ENCODE data around the gene MORN3.
"Not testable (repeated sequence)": the region's sequence is repeated elsewhere in the genome, so short reads cannot be mapped to it uniquely, and the experiment has no call there.

The MORN3 gene

DNA sequence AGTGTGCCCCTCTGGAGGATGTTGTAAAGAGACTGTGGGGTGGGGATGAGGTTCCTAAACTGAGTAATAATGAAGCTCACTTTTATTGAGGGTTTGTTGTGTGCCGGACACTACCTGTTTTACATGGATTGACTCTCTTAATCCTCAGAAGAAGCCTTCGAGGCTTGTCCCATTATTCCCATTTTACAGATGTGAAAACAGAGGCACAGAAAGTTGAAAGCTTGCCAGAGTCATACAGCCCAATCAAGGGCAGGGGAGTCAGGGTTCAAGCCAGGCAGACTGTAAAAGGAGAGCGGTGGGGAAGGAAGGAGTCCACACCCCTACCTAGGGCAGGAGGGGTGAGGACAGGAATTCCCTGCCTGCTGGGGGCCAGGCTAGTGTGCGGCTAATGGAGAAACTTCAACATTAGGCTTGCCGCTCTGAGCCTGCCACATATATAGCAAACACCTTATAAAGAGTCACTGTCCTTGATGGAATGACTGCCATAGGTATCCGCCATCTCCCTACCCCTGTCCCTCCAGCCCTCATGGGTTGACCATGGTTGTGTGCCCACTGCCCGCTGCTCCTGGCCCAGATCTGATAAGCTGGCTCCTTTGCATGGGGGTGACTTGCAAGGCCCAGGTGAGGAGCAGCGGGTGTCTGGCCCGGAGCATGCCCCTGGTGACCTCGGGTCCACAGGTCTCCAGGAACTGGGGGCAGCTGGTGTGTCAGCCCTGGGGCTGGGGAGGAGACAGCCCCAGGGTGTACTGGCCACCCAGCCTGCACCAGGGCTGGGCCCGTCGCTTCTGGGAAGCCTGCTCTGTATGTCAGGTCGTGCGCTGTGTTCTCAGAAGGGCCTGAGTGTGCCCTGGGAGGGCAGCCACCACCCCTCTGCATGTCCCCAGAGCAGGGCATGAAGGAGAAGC, 30.9 kb downstream of the MORN3 start:
- no peak for DNase-seq (ENCODE audit: low read depth in 2 of 2)

DNA sequence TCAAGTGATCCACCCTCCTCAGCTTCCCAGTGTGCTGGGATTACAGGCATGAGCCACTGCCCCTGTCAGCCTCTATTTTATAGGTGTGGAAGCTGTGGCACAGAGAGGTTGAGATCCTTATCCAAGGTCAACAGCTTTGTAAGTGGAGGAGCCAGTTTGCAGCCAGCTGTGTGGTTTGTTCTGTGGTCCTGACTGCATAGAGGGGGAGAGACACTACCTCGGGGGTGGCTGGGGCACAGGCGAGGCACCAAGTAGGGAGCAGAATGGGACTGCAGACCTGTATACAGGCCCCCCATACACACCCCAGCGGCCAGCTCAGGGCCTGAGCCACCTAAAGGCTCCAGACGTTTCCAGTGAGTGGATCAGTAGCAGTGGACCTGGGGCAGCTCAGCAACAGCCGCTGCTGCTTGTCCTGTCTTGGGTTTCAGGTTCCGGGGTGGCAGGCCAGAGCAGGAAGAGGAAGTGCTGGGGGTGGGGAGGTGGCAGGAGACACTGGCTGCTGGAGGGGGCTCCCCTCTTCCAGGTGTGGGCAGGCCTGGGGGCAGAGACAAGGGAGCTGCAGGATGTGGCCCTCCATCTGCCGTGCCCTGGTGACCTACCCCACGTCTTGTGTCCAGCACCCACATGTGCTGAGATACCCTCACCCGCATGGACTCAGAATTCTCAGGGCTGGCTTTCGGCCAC, 32.1 kb downstream of the MORN3 start:
- DNase-seq (ENCODE audit: low read depth in 2 of 2): no peak

DNA sequence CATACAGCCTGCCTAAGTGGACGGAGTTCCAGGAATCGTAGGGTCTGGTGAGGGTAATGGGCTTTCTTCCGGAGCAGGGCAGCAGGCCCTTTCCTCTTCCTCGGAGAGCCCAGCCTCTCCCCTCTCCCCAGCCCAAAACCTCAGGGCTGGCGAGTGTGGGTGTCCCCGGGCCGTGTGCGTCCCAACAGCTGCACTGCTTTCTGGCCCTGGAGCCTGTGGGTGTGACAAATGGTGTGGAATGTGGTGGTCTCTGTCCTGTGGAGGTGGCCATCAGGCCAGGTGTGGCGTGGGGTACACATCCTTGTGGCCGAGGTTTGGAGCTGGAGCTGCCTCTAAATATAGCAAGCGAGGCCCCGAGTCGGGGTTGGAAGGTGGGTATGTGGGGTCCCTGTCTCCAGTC, 34.6 kb downstream of the MORN3 start:
- DNase-seq (ENCODE audit: low read depth in 2 of 2): no peak

DNA sequence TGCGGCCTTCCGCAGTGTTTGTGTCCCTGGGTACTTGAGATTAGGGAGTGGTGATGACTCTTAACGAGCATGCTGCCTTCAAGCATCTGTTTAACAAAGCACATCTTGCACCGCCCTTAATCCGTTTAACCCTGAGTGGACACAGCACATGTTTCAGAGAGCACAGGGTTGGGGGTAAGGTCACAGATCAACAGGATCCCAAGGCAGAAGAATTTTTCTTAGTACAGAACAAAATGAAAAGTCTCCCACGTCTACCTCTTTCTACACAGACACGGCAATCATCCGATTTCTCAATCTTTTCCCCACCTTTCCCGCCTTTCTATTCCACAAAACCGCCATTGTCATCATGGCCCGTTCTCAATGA, 35.6 kb downstream of the MORN3 start:
- not testable (repeated sequence) for DNase-seq (ENCODE audit: low read depth in 2 of 2)

DNA sequence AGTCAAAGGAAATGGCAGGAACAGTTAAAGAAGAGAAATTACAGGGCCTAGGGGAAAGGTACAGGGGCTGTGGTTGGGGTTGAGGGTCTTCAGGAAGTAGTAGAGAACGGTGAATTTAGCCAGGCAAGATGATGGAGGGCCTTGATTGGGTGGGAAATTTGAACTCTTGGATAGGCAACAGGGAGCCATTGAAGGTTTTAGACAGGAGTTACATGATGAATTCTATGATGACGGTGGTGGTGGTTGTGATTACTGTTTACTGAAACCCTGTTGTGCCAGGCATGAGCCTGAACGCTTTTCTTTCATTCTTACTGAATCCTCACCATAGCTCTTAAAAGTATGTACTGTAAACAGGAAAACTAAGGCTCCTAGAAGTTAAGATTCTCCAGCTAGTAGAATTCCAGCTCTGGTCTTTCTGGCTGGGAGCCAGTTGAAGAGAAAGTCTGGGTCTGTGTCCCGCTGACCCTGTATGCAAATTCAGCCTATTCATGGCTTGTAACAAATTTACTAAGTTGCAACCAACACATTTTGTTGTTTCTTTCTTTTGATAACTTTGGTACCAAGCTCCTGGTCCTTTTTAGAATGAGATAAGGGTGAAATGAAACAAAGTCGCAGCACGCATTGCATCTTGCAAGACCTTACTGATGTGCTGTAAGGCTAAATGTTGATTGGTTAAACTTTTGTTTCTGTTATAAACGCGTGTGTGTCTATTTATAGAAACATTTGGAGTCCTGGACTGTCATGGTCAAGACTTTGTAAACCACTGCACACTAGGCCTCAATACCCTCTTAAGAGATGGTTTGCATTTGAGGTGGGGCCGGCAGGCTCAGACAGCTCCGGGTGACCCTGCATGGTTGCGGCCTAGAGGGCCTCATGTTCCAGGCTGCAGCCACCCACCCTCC, 37.1 kb downstream of the MORN3 start:
- DNase-seq (ENCODE audit: low read depth in 2 of 2): no peak

DNA sequence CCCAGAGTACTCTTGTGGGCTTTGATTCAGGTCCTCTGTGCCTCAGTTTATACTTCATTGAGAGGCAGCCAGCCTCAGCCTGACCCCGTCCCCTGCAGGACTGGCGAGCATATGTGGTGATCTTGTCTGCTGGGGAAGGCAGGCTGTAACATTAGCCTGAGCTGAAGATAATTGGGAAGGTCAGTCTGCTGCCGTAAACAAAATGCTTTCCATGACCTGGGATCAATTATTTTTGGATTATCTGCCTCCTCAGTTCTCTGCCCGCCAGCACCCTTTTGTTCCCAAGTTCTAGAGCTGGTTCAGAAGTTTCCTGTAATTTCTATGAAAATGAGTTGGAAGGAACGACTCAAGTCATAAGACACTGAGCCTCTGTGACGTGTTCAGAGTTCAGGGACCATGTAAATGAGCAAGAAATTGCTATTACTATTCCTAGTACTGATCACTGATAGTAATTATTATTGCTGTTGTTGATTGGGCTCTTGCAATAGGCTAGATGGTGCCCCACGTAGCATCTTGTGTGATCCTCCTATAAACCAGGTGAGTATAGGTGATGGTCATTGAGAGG, 38.6 kb downstream of the MORN3 start:
- DNase-seq (ENCODE audit: low read depth in 2 of 2): no peak

DNA sequence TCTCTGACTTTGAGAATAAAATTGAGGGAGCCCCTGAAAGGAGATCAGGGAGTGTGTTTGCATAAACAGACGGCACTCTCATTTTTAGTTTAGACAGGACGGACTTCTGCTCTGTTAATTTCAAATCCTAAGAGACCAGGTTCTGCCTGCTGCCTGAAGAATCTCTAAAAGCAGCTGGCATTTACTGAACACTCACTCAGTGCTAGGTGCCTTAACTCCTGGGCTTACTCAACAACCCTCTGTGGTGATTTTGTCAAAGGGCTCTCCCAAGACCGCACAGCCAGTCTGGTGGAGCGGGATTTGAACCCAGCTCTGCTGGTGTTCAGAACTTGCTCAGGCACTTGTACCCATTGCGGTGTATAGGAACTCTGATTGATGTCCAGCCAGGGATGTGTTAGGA, 40.9 kb downstream of the MORN3 start:
- DNase-seq (ENCODE audit: low read depth in 2 of 2): no peak

DNA sequence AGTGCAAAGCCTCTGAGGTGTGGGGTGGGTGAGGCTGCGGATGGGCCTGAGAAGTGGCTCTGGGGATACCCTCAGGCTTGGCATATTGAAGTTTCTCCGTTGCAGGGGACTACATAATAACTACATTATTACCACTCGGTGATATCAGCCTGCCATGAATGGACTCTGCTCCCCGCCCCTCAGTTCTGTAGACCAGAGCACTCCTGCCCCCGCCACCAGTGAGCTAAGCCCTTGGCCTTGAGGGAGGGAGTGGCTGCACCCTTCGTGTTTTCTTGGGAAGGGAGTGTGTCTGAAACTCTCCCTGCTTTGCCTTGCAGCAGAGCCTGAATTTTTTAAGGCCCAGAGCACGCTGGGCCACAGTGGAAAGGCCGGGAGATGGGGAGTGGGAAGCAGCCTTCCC, 41.4 kb downstream of the MORN3 start:
- no peak for DNase-seq (ENCODE audit: low read depth in 2 of 2)

DNA sequence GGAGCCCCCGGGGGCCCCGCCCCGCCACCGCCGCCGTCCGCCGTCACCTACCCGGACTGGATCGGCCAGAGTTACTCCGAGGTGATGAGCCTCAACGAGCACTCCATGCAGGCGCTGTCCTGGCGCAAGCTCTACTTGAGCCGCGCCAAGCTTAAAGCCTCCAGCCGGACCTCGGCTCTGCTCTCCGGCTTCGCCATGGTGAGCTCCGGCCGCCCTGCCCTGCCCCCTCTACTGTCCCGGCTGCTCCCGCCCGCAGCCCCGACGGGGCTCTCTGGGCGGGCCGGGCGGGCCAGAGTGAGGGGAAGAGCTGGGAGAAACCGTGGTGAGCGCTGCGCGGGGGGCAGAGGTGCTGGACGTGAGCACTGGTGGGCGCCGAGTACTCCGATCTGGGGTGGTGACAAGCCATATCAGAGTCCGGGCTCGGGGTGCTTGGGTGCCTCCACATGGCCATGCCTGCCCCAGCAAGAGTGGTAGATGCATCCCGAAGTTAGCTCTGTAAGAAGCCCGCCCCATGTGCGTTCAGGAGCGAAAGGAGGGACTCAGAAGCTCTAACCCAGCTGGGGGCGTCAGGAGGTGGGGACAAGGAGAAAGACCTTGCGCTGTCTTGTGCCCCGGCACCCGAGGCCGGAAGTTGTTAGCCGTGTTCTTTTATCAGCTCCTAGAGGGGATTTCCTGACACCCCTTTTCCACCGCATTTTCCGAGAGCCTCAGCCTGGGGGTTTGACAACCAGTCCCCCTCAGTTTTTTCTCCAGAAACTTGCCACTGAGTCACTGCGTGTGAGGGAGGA, 42.4 kb downstream of the MORN3 start:
- DNase-seq (ENCODE audit: low read depth in 2 of 2): peak; percentile 75 to 86

DNA sequence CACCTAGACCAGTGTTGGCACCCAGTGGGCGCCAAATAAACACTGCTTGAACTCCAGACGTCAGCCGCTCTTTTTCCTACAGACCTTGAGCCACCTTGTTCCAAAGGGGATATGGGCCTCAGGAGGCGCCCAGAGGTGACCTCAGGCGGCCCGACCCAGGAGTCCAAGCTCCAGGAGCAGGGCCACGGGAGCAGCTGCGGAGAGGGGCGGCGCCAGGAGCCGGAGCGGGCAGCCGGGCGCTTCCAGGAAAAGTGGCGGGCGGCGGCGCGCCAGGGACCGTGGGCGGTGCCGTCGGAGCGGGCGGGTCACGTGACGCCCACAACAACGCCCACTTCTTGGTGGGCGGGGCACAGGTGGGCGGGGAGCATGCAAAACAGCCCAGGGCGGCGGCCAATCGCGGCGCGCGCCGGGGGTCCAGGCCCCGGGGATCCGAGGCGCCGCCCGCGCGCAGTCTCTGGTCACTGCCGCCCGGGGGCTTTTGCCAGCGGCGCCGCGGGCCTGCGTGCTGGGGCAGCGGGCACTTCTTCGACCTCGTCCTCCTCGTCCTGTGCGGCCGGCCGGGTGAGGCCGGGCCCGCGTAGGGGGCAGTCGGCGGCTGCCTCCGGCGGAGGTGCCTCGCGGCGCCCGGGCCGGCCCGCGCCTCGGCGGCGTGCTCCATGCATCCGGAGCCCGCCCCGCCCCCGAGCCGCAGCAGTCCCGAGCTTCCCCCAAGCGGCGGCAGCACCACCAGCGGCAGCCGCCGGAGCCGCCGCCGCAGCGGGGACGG, 43.2 kb downstream of the MORN3 start, which contains the start of gene ORAI1:
Gene ORAI1 (plus strand): TSS at position 444 of the 766 bp plus-strand sequence.
- DNase-seq (ENCODE audit: low read depth in 2 of 2): peak; percentile 94

DNA sequence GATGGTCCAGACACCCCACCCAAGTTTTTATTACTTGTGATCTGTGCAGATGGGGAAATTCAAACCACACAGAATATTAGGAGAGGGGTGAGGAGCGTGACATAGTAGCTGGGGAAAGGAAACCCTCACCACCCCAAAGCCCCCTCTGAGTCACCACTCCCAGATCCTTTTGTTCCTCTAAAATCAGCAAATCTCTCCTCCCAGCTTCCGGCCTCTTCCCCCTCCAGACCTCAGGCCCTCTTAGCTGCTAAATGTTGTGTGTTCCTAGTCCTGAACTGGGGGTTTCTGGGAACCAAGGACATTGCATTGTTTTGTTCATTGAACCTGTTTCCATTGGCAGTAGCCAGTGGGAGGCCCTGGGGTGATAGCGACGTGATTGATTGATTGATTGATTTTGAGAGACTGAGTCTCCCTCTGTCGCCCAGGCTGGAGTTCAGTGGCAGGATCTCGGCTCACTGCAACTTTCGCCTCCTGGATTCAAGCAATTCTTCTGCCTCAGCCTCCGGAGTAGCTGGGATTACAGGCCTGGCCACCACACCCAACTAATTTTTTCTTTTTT, 49.0 kb downstream of the MORN3 start:
- no peak for DNase-seq (ENCODE audit: low read depth in 2 of 2)

DNA sequence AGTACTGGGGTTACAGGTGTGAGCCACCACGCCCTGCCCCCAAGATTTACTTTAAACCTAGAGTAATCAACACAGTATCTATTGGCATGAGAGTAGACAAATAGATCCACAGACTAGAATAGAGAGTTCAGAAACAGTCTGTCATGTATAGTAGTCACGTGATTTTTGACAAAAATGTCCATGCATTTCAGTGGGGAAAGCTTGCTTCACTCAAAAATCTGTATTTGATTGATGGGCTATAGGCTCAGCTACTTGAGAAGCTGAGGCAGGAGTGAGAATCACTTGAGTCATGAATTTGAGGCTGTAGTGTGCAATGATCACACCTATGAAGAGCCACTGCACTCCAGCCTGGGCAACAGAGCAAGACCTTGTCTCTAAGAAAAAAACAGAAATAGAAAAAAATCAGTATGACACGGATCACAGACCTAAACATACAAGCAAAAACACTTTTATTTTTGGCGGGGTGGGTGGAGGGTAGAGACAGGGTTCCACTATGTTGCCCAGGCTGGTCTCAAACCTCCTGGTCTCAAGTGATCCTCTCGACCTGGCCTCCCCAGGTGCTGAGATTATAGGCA, 50.7 kb downstream of the MORN3 start:
- no peak for DNase-seq (ENCODE audit: low read depth in 2 of 2)

DNA sequence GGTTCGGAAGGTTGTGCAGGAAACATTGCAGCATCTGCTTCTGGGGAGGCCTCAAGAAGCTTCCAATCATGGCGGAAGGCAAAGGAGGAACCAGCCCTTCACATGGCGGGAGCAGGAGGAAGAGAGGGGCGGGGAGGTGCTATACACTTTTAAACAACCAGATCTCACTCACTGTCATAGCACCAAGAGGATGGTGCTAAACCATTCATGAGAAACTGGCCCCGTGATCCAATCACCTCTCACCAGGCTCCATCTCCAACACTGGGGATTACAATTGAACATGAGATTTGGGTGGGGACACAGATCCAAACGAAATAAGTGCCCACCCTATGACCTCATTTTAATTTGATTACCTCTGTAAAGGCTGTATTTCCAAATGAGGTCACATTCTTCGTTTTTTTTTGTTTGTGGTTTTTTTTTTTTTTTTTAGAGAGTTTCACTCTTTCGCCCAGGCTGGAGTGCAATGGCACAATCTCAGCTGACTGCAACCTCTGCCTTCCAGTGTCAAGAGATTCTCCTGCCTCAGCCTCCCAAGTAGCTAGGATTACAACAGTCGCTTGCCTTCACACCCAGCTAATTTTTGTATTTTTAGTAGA, 54.5 kb downstream of the MORN3 start:
- no peak for DNase-seq (ENCODE audit: low read depth in 2 of 2)

DNA sequence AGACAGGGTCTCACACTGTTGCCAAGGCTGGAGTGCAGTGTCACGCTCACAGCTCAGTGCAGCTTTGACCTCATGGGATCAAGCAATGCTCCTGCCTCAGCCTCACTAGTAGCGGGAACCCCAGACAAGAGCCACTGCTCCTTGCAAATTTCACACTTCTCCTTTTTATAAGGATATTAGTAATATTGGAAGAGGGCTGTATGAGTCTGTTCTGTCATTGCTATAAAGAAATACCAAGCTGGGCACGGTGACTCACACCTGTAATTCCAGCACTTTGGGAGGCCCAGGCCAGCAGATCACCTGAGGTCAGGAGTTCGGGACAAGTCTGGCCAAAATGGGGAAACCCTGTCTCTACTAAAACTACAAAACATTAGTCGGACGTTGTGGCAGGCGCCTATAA, 56.0 kb downstream of the MORN3 start:
- no peak for DNase-seq (ENCODE audit: low read depth in 2 of 2)

DNA sequence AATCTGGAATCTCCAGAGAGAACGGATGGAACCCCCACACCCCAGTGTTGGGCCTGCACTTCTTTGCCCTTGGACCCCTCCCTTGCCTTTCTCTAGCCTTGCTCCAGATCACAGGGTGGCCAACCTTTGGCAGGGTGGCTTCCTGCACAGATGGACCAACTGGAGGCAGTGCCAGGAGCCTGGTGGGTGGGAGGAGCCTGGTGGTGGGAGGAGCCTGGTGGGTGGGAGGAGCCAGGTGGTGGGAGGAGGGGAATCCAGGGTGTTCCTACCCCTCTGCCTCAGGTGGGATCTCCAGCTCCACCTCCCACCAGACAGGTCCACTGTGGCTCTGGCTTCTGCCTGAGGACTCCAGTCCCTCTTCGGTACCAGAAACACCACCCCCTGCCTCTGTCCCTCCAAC, 58.1 kb downstream of the MORN3 start:
- DNase-seq (ENCODE audit: low read depth in 2 of 2): no peak

DNA sequence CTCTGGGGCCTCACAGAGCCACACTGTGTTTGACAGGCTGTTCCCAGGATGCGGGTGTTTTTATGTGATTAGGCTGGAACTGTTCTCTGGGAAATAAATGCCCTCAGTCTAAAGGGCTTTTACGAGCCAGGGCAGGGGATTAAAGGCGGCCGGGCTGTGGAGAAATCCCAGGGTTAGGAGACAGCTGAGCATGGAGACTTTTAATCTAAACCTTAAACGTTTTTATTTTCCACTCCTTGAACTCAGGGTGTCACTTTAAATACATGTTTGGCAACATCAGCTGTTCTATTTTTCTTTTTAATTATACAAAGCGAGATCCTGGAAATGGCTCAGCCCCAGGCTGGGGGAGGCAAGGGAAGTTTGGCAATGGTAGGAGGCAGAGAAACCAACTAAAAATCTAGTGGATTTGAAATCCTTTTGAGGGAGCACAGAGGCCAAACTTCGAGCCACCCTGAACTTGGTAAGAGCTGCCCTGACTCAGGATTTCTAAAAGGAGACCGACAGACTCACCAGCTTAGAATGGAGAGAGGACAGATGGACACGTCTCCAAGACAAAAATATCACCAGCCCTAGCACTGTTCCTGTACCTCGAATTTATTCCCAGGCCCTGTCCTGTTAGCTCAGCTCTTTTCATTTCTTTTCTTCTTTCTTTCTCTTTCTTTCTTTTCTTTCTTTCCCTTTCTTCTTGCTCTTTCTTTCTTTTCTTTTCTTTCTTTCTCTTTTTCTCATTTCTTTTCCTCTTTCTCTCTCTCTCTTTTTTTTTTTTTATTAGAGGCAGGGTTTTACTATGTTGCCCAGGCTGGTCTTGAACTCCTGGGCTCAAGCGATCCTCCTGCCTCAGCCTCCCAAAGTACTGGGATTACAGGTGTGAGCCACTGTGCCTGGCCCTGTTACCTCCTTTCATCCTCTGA, 59.0 kb downstream of the MORN3 start:
- no peak for DNase-seq (ENCODE audit: low read depth in 2 of 2)

DNA sequence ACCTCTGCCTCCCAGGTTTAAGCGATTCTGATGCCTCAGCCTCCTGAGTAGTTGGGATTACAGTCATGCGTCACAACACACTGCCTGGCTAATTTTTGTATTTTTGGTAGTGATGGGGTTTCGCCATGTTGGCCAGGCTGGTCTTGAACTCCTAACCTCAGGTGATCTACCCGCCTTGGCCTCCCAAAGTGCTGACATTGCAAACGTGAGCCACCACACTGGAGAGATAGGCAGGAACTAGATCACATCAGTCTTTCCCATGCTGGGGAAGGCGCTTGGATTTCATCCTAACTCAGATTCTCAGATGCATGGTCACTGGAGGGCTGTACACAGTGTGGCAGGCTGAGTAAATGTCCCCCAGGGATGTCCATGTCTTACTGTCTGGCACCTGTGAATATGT, 61.2 kb downstream of the MORN3 start:
- no peak for DNase-seq (ENCODE audit: low read depth in 2 of 2)

DNA sequence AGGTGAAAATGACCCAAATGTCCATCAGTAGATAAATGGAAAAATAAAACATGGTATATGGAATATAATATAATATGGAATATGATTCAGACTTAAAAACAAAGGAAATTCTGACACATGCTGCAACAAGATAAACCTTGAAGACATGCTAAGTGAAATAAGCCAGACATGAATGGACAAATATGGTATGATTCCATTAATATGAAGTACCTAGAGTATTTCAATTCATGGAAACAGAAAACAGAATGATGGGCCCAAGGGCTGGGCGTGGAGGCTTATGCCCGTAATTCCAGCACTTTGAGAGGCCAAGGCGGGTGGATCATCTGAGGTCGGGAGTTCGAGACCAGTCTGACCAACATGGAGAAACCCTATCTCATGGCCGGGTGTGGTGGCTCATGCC, 65.9 kb downstream of the MORN3 start:
- DNase-seq (ENCODE audit: low read depth in 2 of 2): no peak

Data from stimulated activated CD4-positive, alpha-beta T cell treated with anti-CD3 and anti-CD28 coated beads, Interleukin-4, amount 100 ng/mL, for 48 hours (primary cell).